Motor neuron (in vitro differentiated cells): Measurements from ENCODE around the gene GLIS1. TPM values are rescaled to one million over a fixed set of nuclear protein-coding genes. Genes with fewer than 3 reads are reported as not detected.

Experiments used
- ATAC-seq, 8 experiments: fragments of 200-7000 bp; cut with Tn5 transposase; replicated peaks in 6 of 8; 2 replicates each; pipeline ENCODE4 v1.8.0; 2021; ENCODE audit warnings: mild to moderate bottlenecking in 8 of 8, moderate library complexity in 8 of 8
- H3K27ac ChIP-seq, 2 donors: fragments of 250-450 bp; sonication (Bioruptor Pico); 2 replicates each; pipeline ENCODE4 v1.9.0; 2021; ENCODE audit warnings: antibody characterized with exemption in 2 of 2, mild to moderate bottlenecking in 2 of 2, moderate library complexity in 1 of 2
- H3K4me1 ChIP-seq, 2 donors: fragments of 250-450 bp; sonication (Bioruptor Pico); replicated peaks in 1 of 2; 2 replicates each; pipeline ENCODE4 v1.6.1; 2021; ENCODE audit warnings: antibody characterized with exemption in 2 of 2, mild to moderate bottlenecking in 2 of 2, moderate library complexity in 1 of 2
- H3K4me3 ChIP-seq, 5 donors: fragments of 250-450 bp; sonication (Bioruptor Pico); 2 replicates each; pipeline ENCODE4 v1.9.0; 2021; ENCODE audit warnings: antibody characterized with exemption in 5 of 5, mild to moderate bottlenecking in 5 of 5, moderate library complexity in 4 of 5
- WGBS, 10 experiments: fragments of 450-650 bp; shearing (Covaris generic); methylation state at CpG; one replicate each; pipeline ENCODE4 v1.0.0; 2022; 5-methylcytosine and 5-hydroxymethylcytosine counted together
- in situ Hi-C, 9 experiments: fragments of 400-800 bp; cut with MboI; loops; one replicate each; pipeline ENCODE4 v1.15.0; 2021; ENCODE audit warnings: low sequenced_read_pairs in 9 of 9, low pct_unique_long_range_greater_than_20kb in 2 of 9; ENCODE audit not compliant: unreplicated experiment in 9 of 9
- total RNA-seq, 8 experiments: library from RNA; unstranded; fragments of 300-600 nt; gene quantifications; 2 replicates each; pipeline versions ENCODE4 v1.2.3 to v1.2.4, GENCODE V29; 2022

GLIS1 gene
- total RNA-seq, 8 experiments from 2014 or later = 0.14 to 4.7 (median 0.33) TPM

GRCh38 chr1:53553734-53554509 lies 185.0 kb downstream of the GLIS1 start:
- ATAC-seq = no peak
- in situ Hi-C loops = no loop called here
- WGBS, 10 experiments = 75 to 100% (median 80%) methylated on average over 1 to 7 of the region's 8 CpGs; no CpG with 5 or more reads in 4 of the 10 experiments
- Histone ChIP-seq H3K27ac (no peak overlapping the region), H3K4me3 (no peak overlapping the region), H3K4me1 (peaks cover 7 to 28% of the 10 kb centered on the region in 2 donors)

GRCh38 chr1:53552981-53553733 lies 185.8 kb downstream of the GLIS1 start:
- H3K4me3 ChIP-seq = no peak overlapping the region
- no peak for ATAC-seq
- whole genome bisulfite sequencing, 10 experiments = 59 to 86% (median 78%) methylated on average over 2 to 10 of the region's 10 CpGs; no CpG with 5 or more reads in 4 of the 10 experiments
- peaks cover 7 to 28% of the 10 kb centered on the region in 2 donors for H3K4me1 ChIP-seq
- in situ Hi-C loops = no loop called here
- no peak overlapping the region for H3K27ac ChIP-seq

GRCh38 chr1:53552146-53552861 lies 186.7 kb downstream of the GLIS1 start:
- Histone ChIP-seq H3K27ac (no peak overlapping the region), H3K4me3 (no peak overlapping the region), H3K4me1 (peaks cover 7 to 25% of the 10 kb centered on the region in 2 donors)
- WGBS, 10 experiments = 8 to 92% (median 45%) methylated on average over 1 to 10 of the region's 10 CpGs; no CpG with 5 or more reads in 2 of the 10 experiments
- in situ Hi-C loops = no loop called here
- ATAC-seq = peak in 1 of 8 experiments; percentile 43

GRCh38 chr1:53551428-53551995 lies 187.5 kb downstream of the GLIS1 start:
- in situ Hi-C loops = no loop called here
- no peak for ATAC-seq
- H3K4me3 ChIP-seq = no peak overlapping the region

GRCh38 chr1:53550201-53550741 lies 188.7 kb downstream of the GLIS1 start:
- peak; percentile 84 to 96 (median 91) for ATAC-seq
- in situ Hi-C loops = no loop called here
- Histone ChIP-seq H3K4me3 (no peak overlapping the region), H3K4me1 (peaks cover 7 to 21% of the 10 kb centered on the region in 2 donors), H3K27ac (peak overlapping the region in 1 of 2 donors; percentile 60)
- whole genome bisulfite sequencing, 10 experiments = 18 to 82% (median 67%) methylated on average over 1 to 7 of the region's 7 CpGs; no CpG with 5 or more reads in 3 of the 10 experiments

More at GRCh38 chr1:53551428-53551995, 187.5 kb downstream of the GLIS1 start:
- peaks cover 7 to 21% of the 10 kb centered on the region in 2 donors for H3K4me1 ChIP-seq
- WGBS, 10 experiments = 85 to 100% (median 88%) methylated on average over 1 to 7 of the region's 8 CpGs; no CpG with 5 or more reads in 4 of the 10 experiments
- no peak overlapping the region for H3K27ac ChIP-seq

GRCh38 chr1:53549781-53550180 lies 189.2 kb downstream of the GLIS1 start:
- in situ Hi-C loops = no loop called here
- H3K27ac ChIP-seq = peak overlapping the region; percentile 31 to 60
- H3K4me1 ChIP-seq = peaks cover 7 to 21% of the 10 kb centered on the region in 2 donors
- no peak overlapping the region for H3K4me3 ChIP-seq
- WGBS, 10 experiments = 54 to 100% (median 84%) methylated on average over 1 to 3 of the region's 3 CpGs; no CpG with 5 or more reads in 2 of the 10 experiments
- ATAC-seq = no peak

GRCh38 chr1:53549287-53549686 lies 189.7 kb downstream of the GLIS1 start:
- Histone ChIP-seq H3K27ac (no peak overlapping the region), H3K4me1 (peaks cover 7 to 21% of the 10 kb centered on the region in 2 donors), H3K4me3 (no peak overlapping the region)
- ATAC-seq = peak in 2 of 8 experiments; percentile 8 to 10
- in situ Hi-C loops = no loop called here
- 0 to 100% (median 87%) methylated on average over 1 to 2 of the region's 2 CpGs; no CpG with 5 or more reads in 2 of the 10 experiments for WGBS, 10 experiments

- Histone ChIP-seq H3K4me1 (peaks cover 14 to 27% of the 10 kb centered on the region in 2 donors), H3K4me3 (no peak overlapping the region), H3K27ac (no peak overlapping the region)
- in situ Hi-C loops = no loop called here
- 79 to 100% (median 88%) methylated on average over 1 to 13 of the region's 17 CpGs; no CpG with 5 or more reads in 3 of the 10 experiments for whole genome bisulfite sequencing, 10 experiments
- no peak for ATAC-seq
Measured at GRCh38 chr1:53548031-53548491, 190.9 kb downstream of the GLIS1 start.

- no peak overlapping the region for H3K27ac ChIP-seq
- WGBS, 10 experiments = 60 to 100% (median 87%) methylated on average over 1 to 9 of the region's 10 CpGs; no CpG with 5 or more reads in 3 of the 10 experiments
- H3K4me1 ChIP-seq = peaks cover 12 to 25% of the 10 kb centered on the region in 2 donors
- ATAC-seq = no peak
- no peak overlapping the region for H3K4me3 ChIP-seq
- in situ Hi-C loops = no loop called here
Measured at GRCh38 chr1:53547231-53547790, 191.7 kb downstream of the GLIS1 start.

GRCh38 chr1:53546409-53547155 lies 192.4 kb downstream of the GLIS1 start:
- Histone ChIP-seq H3K4me3 (no peak overlapping the region), H3K27ac (no peak overlapping the region), H3K4me1 (peaks cover 12 to 22% of the 10 kb centered on the region in 2 donors)
- ATAC-seq = no peak
- WGBS, 10 experiments = 20 to 100% (median 91%) methylated on average over 1 to 10 of the region's 13 CpGs; no CpG with 5 or more reads in 1 of the 10 experiments
- in situ Hi-C loops = no loop called here

- peak in 1 of 8 experiments; percentile 1 for ATAC-seq
- in situ Hi-C loops = no loop called here
Measured at GRCh38 chr1:53545663-53546408, 193.1 kb downstream of the GLIS1 start.

More at GRCh38 chr1:53545663-53546408, 193.1 kb downstream of the GLIS1 start:
- Histone ChIP-seq H3K4me1 (peaks cover 12 to 22% of the 10 kb centered on the region in 2 donors), H3K4me3 (no peak overlapping the region), H3K27ac (no peak overlapping the region)
- 4 to 80% (median 64%) methylated on average over 3 to 11 of the region's 17 CpGs for WGBS, 10 experiments
